K562 (cell line): Measurements from ENCODE around the gene MVB12B. TPM values are rescaled to one million over a fixed set of nuclear protein-coding genes. Genes with fewer than 3 reads are reported as not detected.

Experiments
- ATAC-seq: fragments of 200-7000 bp; cut with Tn5 transposase; 3 replicates; pipeline ENCODE4 v1.9.1; 2020; ENCODE audit warnings: moderate library complexity
- BruUV-seq: library from RNA; stranded (reverse); fragments of 400-500 nt; replicated peaks from 2 replicates; lab custom pipeline; 2021; lab: Mats Ljungman, UMichigan
- CTCF ChIA-PET: fragments of 300-600 bp; formaldehyde crosslinking; extraction: SDS; loops from one replicate; lab custom pipeline; 2021; ENCODE audit warnings: low intra/inter-chr PET ratio; lab: Yijun Ruan, JAX
- POLR2A ChIA-PET: fragments of 300-600, 350-650 bp; sonication (Branson Sonifier 250); formaldehyde crosslinking; extraction: SDS; loops from one replicate; lab custom pipeline; 2021; ENCODE audit warnings: antibody characterized with exemption, inconsistent platforms; lab: Yijun Ruan, JAX
- DNase-seq, 4 experiments: peaks; one replicate each; pipeline versions ENCODE4 v3.0.0 to v3.0.0-alpha.2; 2011 to 2018; ENCODE audit warnings: low spot score in 3 of 4, mixed read lengths in 3 of 4; ENCODE audit errors: extremely low read depth in 1 of 4
- FAIRE-seq: peaks from 2 replicates; lab custom pipeline; 2011; peaks lifted over from hg19 to GRCh38; lab: Jason Lieb, UNC
- H2AFZ ChIP-seq: 2 replicates; pipeline ENCODE4 v1.6.0; 2011; ENCODE audit warnings: low read depth, low read length, control low read depth, inconsistent platforms
- H3K27ac ChIP-seq: fragments of 200-600 bp; 3 replicates; pipeline ENCODE4 v1.8.0; 2011; ENCODE audit warnings: low read depth, mild to moderate bottlenecking, control low read depth, inconsistent platforms, low read length, moderate library complexity, mixed read lengths; ENCODE audit errors: extremely low read depth
- H3K27me3 ChIP-seq, 2 experiments: fragments of 300-600 bp in 1 of 2; 2 replicates in 1 of 2; 3 replicates in 1 of 2; pipeline versions ENCODE4 v1.6.0 to v1.8.0; 2011; ENCODE audit warnings: inconsistent platforms in 2 of 2, low read length in 2 of 2, mild to moderate bottlenecking in 1 of 2, mixed read lengths in 1 of 2, moderate library complexity in 1 of 2; ENCODE audit not compliant: control insufficient read depth in 2 of 2, insufficient read depth in 2 of 2
- H3K36me3 ChIP-seq: fragments of 300-600 bp; 3 replicates; pipeline ENCODE4 v1.8.0; 2011; ENCODE audit warnings: mild to moderate bottlenecking, low read length, inconsistent platforms; ENCODE audit not compliant: control insufficient read depth, insufficient read depth
- H3K4me1 ChIP-seq, 2 experiments: fragments of 200-600 bp in 1 of 2; replicated peaks in 1 of 2; 2 replicates in 1 of 2; 3 replicates in 1 of 2; pipeline versions ENCODE4 v1.5.1 to v1.8.0; 2011; ENCODE audit warnings: inconsistent platforms in 2 of 2, low read length in 2 of 2, mild to moderate bottlenecking in 1 of 2, mixed read lengths in 1 of 2, moderate library complexity in 1 of 2; ENCODE audit not compliant: control insufficient read depth in 2 of 2, insufficient read depth in 2 of 2
- H3K4me2 ChIP-seq: 2 replicates; pipeline ENCODE4 v1.6.1; 2011; ENCODE audit warnings: low read length, control low read depth, inconsistent platforms, mixed read lengths; ENCODE audit not compliant: insufficient read depth
- H3K4me3 ChIP-seq: fragments of 200-600 bp; sonication (generic), shearing (Covaris generic); 2 replicates; pipeline ENCODE4 v1.5.1; 2016; ENCODE audit warnings: control low read depth, inconsistent platforms
- H3K79me2 ChIP-seq: fragments of 200-600 bp; 3 replicates; pipeline ENCODE4 v1.8.0; 2011; ENCODE audit warnings: low read length, inconsistent platforms; ENCODE audit not compliant: control insufficient read depth, insufficient read depth
- H3K9ac ChIP-seq, 2 experiments: 2 replicates each; pipeline versions ENCODE4 v1.6.0 to v1.6.1; 2011; ENCODE audit warnings: low read depth in 2 of 2, low read length in 2 of 2, control low read depth in 1 of 2, inconsistent platforms in 1 of 2, mild to moderate bottlenecking in 1 of 2, mixed read lengths in 1 of 2; ENCODE audit not compliant: insufficient read depth in 1 of 2
- H3K9me1 ChIP-seq: one replicate; pipeline ENCODE4 v1.6.0; 2011; ENCODE audit warnings: inconsistent platforms, mild to moderate bottlenecking, low read length, moderate library complexity; ENCODE audit not compliant: control insufficient read depth, insufficient read depth
- H3K9me3 ChIP-seq: replicated peaks from 2 replicates; pipeline ENCODE4 v1.5.1; 2011; ENCODE audit warnings: low read depth, low read length, inconsistent platforms; ENCODE audit not compliant: control insufficient read depth, insufficient read depth
- H4K20me1 ChIP-seq: replicated peaks from 2 replicates; pipeline ENCODE4 v1.6.1; 2011; ENCODE audit warnings: low read length, inconsistent platforms, mixed read lengths; ENCODE audit not compliant: control insufficient read depth, insufficient read depth
- ATF1 ChIP-seq, 2 experiments: fragments of 450-650 bp in 1 of 2; IDR thresholded peaks; 2 replicates each; pipeline ENCODE4 v1.6.1; 2016; ENCODE audit warnings: missing compliant biosample characterization in 1 of 2, missing genetic modification characterization in 1 of 2
- BCL6 ChIP-seq: fragments of 250-450 bp; sonication (Bioruptor Pico); IDR thresholded peaks from 2 replicates; pipeline ENCODE4 v1.4.0; 2020
- MYBL2 ChIP-seq, 2 experiments: fragments of 450-650 bp in 1 of 2; sonication (generic) in 1 of 2; formaldehyde crosslinking in 1 of 2; IDR thresholded peaks; 2 replicates each; pipeline versions ENCODE4 v1.6.1 to v1.8.1; 2017 to 2022; ENCODE audit warnings: borderline replicate concordance in 1 of 2, inconsistent platforms in 1 of 2, low read depth in 1 of 2, mild to moderate bottlenecking in 1 of 2, missing genetic modification reagents in 1 of 2, moderate library complexity in 1 of 2
- PPARD ChIP-seq: fragments of 250-450 bp; sonication (Bioruptor Pico); IDR thresholded peaks from 2 replicates; pipeline ENCODE4 v1.8.0; 2022; ENCODE audit warnings: inconsistent platforms, mild to moderate bottlenecking, moderate library complexity
- PRMT5 ChIP-seq: sonication (generic); formaldehyde crosslinking; IDR thresholded peaks from 2 replicates; pipeline ENCODE4 v1.5.0; 2020; ENCODE audit warnings: missing genetic modification reagents
- SMARCA4 ChIP-seq: fragments of 450-650 bp; IDR thresholded peaks from 2 replicates; pipeline ENCODE4 v1.6.1; 2016
- WGBS: fragments of 100-300 bp; shearing (Covaris generic); methylation state at CpG from one replicate; pipeline ENCODE4 v1.1.6; 2016; ENCODE audit warnings: low coverage, mixed read lengths; ENCODE audit not compliant: insufficient coverage; ENCODE audit errors: missing lambda C conversion rate; 5-methylcytosine and 5-hydroxymethylcytosine counted together
- in situ Hi-C: fragments of 300-500 bp; cut with MboI; formaldehyde crosslinking; loops from 4 replicates; pipeline ENCODE4 v1.15.0; 2018; ENCODE audit warnings: inconsistent platforms, mixed read lengths
- intact Hi-C: fragments of 100-400 bp; cut with micrococcal nuclease; formaldehyde crosslinking; loops from 2 replicates; pipeline ENCODE4 v1.14.2; 2022
- polyA plus RNA-seq, 8 experiments: library from polyadenylated mRNA; depleted of rRNA in 4 of 8; stranded (reverse) in 5 of 8; unstranded in 3 of 8; fragments of >200 nt; fragmentation: Nextera tagmentation in 2 of 8; fragmentation: Illumina TruSeq in 1 of 8; extraction: Ambion mirVana in 2 of 8; extraction: Trizol in 1 of 8; gene quantifications; 2 replicates each; pipeline versions ENCODE4 v1.2.1 to v1.2.3, GENCODE V29; 2011 to 2014; ENCODE audit warnings: inconsistent platforms in 1 of 8, missing spikeins in 1 of 8
- total RNA-seq, 7 experiments: library from RNA; depleted of rRNA in 6 of 7; stranded (reverse); fragments of >200 nt in 6 of 7; fragmentation: Illumina TruSeq in 2 of 7; extraction: Trizol in 2 of 7; gene quantifications; 2 replicates each; pipeline versions ENCODE4 v1.2.1 to v1.2.3, GENCODE V29; 2011 to 2021; ENCODE audit warnings: low replicate concordance in 1 of 7
- TF ChIP-seq, protein P1 (sequence below): fragments of 250-450 bp; sonication (Bioruptor Pico); IDR thresholded peaks from 2 replicates; pipeline ENCODE4 v1.8.0; 2021; ENCODE audit warnings: moderate library complexity, mild to moderate bottlenecking, inconsistent platforms
- TF ChIP-seq, protein P2 (sequence below): fragments of 250-450 bp; sonication (Bioruptor Pico); IDR thresholded peaks from 2 replicates; pipeline ENCODE4 v1.4.0; 2020
- TF ChIP-seq, protein P3 (sequence below): sonication (generic); formaldehyde crosslinking; IDR thresholded peaks from 2 replicates; pipeline ENCODE4 v1.8.1; 2023; ENCODE audit warnings: mild to moderate bottlenecking, missing genetic modification reagents
- TF ChIP-seq, protein P4 (sequence below): sonication (generic); formaldehyde crosslinking; IDR thresholded peaks from 2 replicates; pipeline ENCODE4 v1.8.1; 2023; ENCODE audit warnings: missing genetic modification reagents, mild to moderate bottlenecking, borderline replicate concordance

The MVB12B gene
- total and polyA plus RNA-seq, 9 of the 15 experiments (the other 6 are each of a cell fraction or from before 2014, with no cell fraction given), result not detected

DNA sequence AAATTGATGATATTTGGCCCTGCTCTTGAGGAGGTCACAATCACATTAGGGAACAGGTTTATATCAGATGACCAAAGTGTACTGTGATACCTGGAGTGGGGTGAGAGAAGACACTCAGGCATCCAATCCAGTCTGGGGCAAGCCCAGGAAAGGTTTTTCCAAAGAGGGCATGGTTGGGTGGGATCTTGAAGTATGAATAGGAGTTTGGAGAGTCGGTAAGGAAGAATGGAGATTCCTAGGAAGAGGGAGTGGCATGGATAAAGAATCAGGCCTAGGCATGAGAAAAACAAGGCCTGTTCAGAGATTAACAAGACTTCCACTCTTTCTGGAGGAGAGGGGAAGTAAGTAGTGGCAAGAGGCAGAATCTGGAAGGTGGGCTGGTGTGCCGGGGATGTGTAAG lies 91.1 kb downstream of the MVB12B start:
- Histone ChIP-seq H3K27ac (no peak overlapping the region), H2AFZ (no peak overlapping the region), H3K9me1 (no peaks in the 10 kb centered on the region), H3K4me3 (no peak overlapping the region), H3K79me2 (no peaks in the 10 kb centered on the region), H4K20me1 (no peaks in the 10 kb centered on the region; the same call in 1 of the 2 replicates), H3K9ac (no peak overlapping the region), H3K27me3 (peaks cover 31 to 63% of the 10 kb centered on the region in 2 experiments), H3K4me1 (no peaks in the 10 kb centered on the region), H3K9me3 (no peaks in the 10 kb centered on the region), H3K36me3 (no peaks in the 10 kb centered on the region), H3K4me2 (no peak overlapping the region)
- in situ Hi-C loops (no loop called here), intact Hi-C loops (no loop called here)
- POLR2A ChIA-PET, result no interaction called here
- BruUV-seq, result no TSS peak
- CTCF ChIA-PET, result no interaction called here
- DNase-seq (no peak), ATAC-seq (no peak), FAIRE-seq (no peak)
- WGBS, result 21% methylated on average over 2 of the region's 2 CpGs
- TF ChIP-seq, protein P1, sequence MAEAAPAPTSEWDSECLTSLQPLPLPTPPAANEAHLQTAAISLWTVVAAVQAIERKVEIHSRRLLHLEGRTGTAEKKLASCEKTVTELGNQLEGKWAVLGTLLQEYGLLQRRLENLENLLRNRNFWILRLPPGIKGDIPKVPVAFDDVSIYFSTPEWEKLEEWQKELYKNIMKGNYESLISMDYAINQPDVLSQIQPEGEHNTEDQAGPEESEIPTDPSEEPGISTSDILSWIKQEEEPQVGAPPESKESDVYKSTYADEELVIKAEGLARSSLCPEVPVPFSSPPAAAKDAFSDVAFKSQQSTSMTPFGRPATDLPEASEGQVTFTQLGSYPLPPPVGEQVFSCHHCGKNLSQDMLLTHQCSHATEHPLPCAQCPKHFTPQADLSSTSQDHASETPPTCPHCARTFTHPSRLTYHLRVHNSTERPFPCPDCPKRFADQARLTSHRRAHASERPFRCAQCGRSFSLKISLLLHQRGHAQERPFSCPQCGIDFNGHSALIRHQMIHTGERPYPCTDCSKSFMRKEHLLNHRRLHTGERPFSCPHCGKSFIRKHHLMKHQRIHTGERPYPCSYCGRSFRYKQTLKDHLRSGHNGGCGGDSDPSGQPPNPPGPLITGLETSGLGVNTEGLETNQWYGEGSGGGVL, result no peak
- TF ChIP-seq BCL6 (CRISPR knock-in tag), result no peak
- TF ChIP-seq MYBL2 (IDR thresholded peaks at IDR 0.05; ENCODE audit: low read depth), result no peak
- no peak for TF ChIP-seq MYBL2 (CRISPR knock-in tag; IDR thresholded peaks at IDR 0.05; ENCODE audit: borderline replicate concordance)
- no peak for TF ChIP-seq PPARD (CRISPR knock-in tag)
- TF ChIP-seq, protein P2, sequence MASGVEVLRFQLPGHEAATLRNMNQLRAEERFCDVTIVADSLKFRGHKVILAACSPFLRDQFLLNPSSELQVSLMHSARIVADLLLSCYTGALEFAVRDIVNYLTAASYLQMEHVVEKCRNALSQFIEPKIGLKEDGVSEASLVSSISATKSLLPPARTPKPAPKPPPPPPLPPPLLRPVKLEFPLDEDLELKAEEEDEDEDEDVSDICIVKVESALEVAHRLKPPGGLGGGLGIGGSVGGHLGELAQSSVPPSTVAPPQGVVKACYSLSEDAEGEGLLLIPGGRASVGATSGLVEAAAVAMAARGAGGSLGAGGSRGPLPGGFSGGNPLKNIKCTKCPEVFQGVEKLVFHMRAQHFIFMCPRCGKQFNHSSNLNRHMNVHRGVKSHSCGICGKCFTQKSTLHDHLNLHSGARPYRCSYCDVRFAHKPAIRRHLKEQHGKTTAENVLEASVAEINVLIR (CRISPR knock-in tag), result no peak
- TF ChIP-seq PRMT5 (CRISPR knock-in tag), result no peak
- TF ChIP-seq SMARCA4, result no peak
- no peak for TF ChIP-seq ATF1 (CRISPR knock-in tag; IDR thresholded peaks at IDR 0.05)
- no peak for TF ChIP-seq ATF1 (tag; IDR thresholded peaks at IDR 0.05)
- TF ChIP-seq, protein P3, sequence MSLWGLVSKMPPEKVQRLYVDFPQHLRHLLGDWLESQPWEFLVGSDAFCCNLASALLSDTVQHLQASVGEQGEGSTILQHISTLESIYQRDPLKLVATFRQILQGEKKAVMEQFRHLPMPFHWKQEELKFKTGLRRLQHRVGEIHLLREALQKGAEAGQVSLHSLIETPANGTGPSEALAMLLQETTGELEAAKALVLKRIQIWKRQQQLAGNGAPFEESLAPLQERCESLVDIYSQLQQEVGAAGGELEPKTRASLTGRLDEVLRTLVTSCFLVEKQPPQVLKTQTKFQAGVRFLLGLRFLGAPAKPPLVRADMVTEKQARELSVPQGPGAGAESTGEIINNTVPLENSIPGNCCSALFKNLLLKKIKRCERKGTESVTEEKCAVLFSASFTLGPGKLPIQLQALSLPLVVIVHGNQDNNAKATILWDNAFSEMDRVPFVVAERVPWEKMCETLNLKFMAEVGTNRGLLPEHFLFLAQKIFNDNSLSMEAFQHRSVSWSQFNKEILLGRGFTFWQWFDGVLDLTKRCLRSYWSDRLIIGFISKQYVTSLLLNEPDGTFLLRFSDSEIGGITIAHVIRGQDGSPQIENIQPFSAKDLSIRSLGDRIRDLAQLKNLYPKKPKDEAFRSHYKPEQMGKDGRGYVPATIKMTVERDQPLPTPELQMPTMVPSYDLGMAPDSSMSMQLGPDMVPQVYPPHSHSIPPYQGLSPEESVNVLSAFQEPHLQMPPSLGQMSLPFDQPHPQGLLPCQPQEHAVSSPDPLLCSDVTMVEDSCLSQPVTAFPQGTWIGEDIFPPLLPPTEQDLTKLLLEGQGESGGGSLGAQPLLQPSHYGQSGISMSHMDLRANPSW (CRISPR knock-in tag), result no peak
- TF ChIP-seq, protein P4, sequence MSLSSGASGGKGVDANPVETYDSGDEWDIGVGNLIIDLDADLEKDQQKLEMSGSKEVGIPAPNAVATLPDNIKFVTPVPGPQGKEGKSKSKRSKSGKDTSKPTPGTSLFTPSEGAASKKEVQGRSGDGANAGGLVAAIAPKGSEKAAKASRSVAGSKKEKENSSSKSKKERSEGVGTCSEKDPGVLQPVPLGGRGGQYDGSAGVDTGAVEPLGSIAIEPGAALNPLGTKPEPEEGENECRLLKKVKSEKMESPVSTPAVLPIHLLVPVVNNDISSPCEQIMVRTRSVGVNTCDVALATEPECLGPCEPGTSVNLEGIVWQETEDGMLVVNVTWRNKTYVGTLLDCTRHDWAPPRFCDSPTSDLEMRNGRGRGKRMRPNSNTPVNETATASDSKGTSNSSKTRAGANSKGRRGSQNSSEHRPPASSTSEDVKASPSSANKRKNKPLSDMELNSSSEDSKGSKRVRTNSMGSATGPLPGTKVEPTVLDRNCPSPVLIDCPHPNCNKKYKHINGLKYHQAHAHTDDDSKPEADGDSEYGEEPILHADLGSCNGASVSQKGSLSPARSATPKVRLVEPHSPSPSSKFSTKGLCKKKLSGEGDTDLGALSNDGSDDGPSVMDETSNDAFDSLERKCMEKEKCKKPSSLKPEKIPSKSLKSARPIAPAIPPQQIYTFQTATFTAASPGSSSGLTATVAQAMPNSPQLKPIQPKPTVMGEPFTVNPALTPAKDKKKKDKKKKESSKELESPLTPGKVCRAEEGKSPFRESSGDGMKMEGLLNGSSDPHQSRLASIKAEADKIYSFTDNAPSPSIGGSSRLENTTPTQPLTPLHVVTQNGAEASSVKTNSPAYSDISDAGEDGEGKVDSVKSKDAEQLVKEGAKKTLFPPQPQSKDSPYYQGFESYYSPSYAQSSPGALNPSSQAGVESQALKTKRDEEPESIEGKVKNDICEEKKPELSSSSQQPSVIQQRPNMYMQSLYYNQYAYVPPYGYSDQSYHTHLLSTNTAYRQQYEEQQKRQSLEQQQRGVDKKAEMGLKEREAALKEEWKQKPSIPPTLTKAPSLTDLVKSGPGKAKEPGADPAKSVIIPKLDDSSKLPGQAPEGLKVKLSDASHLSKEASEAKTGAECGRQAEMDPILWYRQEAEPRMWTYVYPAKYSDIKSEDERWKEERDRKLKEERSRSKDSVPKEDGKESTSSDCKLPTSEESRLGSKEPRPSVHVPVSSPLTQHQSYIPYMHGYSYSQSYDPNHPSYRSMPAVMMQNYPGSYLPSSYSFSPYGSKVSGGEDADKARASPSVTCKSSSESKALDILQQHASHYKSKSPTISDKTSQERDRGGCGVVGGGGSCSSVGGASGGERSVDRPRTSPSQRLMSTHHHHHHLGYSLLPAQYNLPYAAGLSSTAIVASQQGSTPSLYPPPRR (CRISPR knock-in tag), result no peak
